ENCODE data around the gene PRXL2B.
"Not testable (repeated sequence)": the region's sequence is repeated elsewhere in the genome, so short reads cannot be mapped to it uniquely, and the experiment has no call there.

Gene PRXL2B

GRCh38 chr1:2586154-2587070 lies at the start of gene PRXL2B:
Gene PRXL2B (plus strand): TSS chr1:2586777. CDS start chr1:2586886, 109 bp downstream.
- peak; percentile 98 to 99 for DNase-seq

GRCh38 chr1:2537784-2538115 lies 48.8 kb upstream of the PRXL2B start:
- no peak for DNase-seq

GRCh38 chr1:2538376-2538775 lies 48.2 kb upstream of the PRXL2B start:
- DNase-seq: no peak

- no peak for DNase-seq
These were observed 47.7 kb upstream of the PRXL2B start for GRCh38 chr1:2538872-2539271.

- peak; percentile 67 to 74 for DNase-seq
These were observed 47.2 kb upstream of the PRXL2B start for GRCh38 chr1:2539312-2539907.

- no peak for DNase-seq
These were observed 45.6 kb upstream of the PRXL2B start for GRCh38 chr1:2540816-2541492.

- DNase-seq: no peak
These were observed 44.8 kb upstream of the PRXL2B start for GRCh38 chr1:2541619-2542245.

GRCh38 chr1:2542246-2542915 lies 44.2 kb upstream of the PRXL2B start:
- DNase-seq: no peak

GRCh38 chr1:2543543-2544092 lies 43.0 kb upstream of the PRXL2B start:
- peak in 1 of 2 experiments; percentile 57 for DNase-seq

- DNase-seq: peak in 1 of 2 experiments; percentile 38
These were observed 42.3 kb upstream of the PRXL2B start for GRCh38 chr1:2544093-2544874.

- DNase-seq: no peak
These were observed 41.5 kb upstream of the PRXL2B start for GRCh38 chr1:2544875-2545640.

GRCh38 chr1:2545754-2546514 lies 40.6 kb upstream of the PRXL2B start:
- peak; percentile 83 to 89 for DNase-seq

GRCh38 chr1:2546515-2547209 lies 39.9 kb upstream of the PRXL2B start:
- DNase-seq: peak; percentile 86 to 88

- DNase-seq: peak; percentile 81 to 84
These were observed 39.1 kb upstream of the PRXL2B start for GRCh38 chr1:2547210-2548067.

GRCh38 chr1:2548068-2548589 lies 38.4 kb upstream of the PRXL2B start:
- peak; percentile 90 to 91 for DNase-seq

- DNase-seq: not testable (repeated sequence)
These were observed 37.1 kb upstream of the PRXL2B start for GRCh38 chr1:2549367-2550029.

- DNase-seq: not testable (repeated sequence)
These were observed 36.2 kb upstream of the PRXL2B start for GRCh38 chr1:2550309-2550861.

All from activated T-cell treated with anti-CD3 and anti-CD28 coated beads, Interleukin-2, amount 50 U/mL, for 48 hours (primary cell).